Calu3 (cell line): ENCODE data around the gene FAM53A. TPM values are rescaled to one million over a fixed set of nuclear protein-coding genes. Genes with fewer than 3 reads are reported as not detected.

Source experiments
- BruUV-seq: library from RNA; stranded (reverse); fragments of 400-500 nt; replicated peaks from 2 replicates; lab custom pipeline; 2021; lab: Mats Ljungman, UMichigan
- CTCF ChIA-PET: fragments of 300-600 bp; sonication (Branson Sonifier 250); formaldehyde crosslinking; loops from one replicate; lab custom pipeline; 2022; ENCODE audit warnings: antibody characterized with exemption; lab: Charles Lee
- DNase-seq: peaks from one replicate; pipeline ENCODE4 v3.0.0; 2022
- H3K27ac Mint-ChIP-seq: one replicate; pipeline ENCODE4 v1.8.0; 2022; ENCODE audit warnings: mixed read lengths; ENCODE audit not compliant: unreplicated experiment
- H3K27me3 Mint-ChIP-seq: one replicate; pipeline ENCODE4 v1.8.0; 2022; ENCODE audit warnings: mixed read lengths; ENCODE audit not compliant: unreplicated experiment
- H3K36me3 Mint-ChIP-seq: one replicate; pipeline ENCODE4 v1.8.0; 2022; ENCODE audit warnings: mild to moderate bottlenecking, moderate library complexity, mixed read lengths; ENCODE audit not compliant: insufficient read depth, unreplicated experiment
- H3K4me1 Mint-ChIP-seq: one replicate; pipeline ENCODE4 v1.8.0; 2022; ENCODE audit warnings: mild to moderate bottlenecking, low read depth, mixed read lengths; ENCODE audit not compliant: unreplicated experiment
- H3K4me3 Mint-ChIP-seq: one replicate; pipeline ENCODE4 v1.8.0; 2022; ENCODE audit warnings: mild to moderate bottlenecking, low read depth, moderate library complexity, mixed read lengths; ENCODE audit not compliant: unreplicated experiment
- H3K9me3 Mint-ChIP-seq: one replicate; pipeline ENCODE4 v1.8.0; 2022; ENCODE audit warnings: low read depth, mixed read lengths; ENCODE audit not compliant: unreplicated experiment
- intact Hi-C: fragments of 100-400 bp; cut with micrococcal nuclease; formaldehyde crosslinking; loops from one replicate; pipeline ENCODE4 v1.10.0; 2022; ENCODE audit not compliant: unreplicated experiment
- total RNA-seq: library from RNA; stranded (reverse); gene quantifications from 2 replicates; pipeline ENCODE4 v1.2.3, GENCODE V29; 2022
- TF ChIP-seq, protein P1 (sequence below): fragments of 200-600 bp; IDR thresholded peaks from one replicate; pipeline ENCODE4 v1.8.0; 2022; ENCODE audit warnings: antibody characterized with exemption; ENCODE audit not compliant: unreplicated experiment

The FAM53A gene
- total RNA-seq, 1 experiment from 2014 or later: 7.3 TPM

DNA sequence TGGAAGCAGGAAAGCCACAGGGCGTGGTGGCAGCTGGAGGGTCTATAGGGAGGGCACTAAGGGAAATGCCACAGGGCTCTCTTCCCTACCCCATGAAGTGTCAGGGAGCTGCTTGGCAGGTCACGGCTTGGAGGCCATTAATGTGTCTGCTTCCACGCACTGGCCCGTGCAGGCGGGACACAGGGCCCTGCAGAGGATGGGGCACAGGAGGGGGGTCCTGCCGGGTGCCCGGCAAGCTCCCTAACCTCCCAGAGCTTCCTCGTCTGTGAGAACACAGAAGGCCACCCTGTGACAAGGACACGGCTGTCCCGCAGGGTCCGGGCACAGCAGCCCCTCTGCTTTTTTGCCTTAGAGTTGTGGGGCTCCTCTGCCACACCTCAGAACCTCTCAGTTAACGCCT, 25.5 kb downstream of the FAM53A start:
- no peak for DNase-seq
- no peaks in the 10 kb centered on the region for H3K9me3 Mint-ChIP-seq
- intact Hi-C loops: no loop called here
- BruUV-seq: no TSS peak
- CTCF ChIA-PET: no interaction called here
- no peaks in the 10 kb centered on the region for H3K4me1 Mint-ChIP-seq
- no peaks in the 10 kb centered on the region for H3K36me3 Mint-ChIP-seq
- no peaks in the 10 kb centered on the region for H3K27me3 Mint-ChIP-seq
- H3K27ac Mint-ChIP-seq: no peak overlapping the region
- H3K4me3 Mint-ChIP-seq: no peak overlapping the region
- TF ChIP-seq, protein P1, sequence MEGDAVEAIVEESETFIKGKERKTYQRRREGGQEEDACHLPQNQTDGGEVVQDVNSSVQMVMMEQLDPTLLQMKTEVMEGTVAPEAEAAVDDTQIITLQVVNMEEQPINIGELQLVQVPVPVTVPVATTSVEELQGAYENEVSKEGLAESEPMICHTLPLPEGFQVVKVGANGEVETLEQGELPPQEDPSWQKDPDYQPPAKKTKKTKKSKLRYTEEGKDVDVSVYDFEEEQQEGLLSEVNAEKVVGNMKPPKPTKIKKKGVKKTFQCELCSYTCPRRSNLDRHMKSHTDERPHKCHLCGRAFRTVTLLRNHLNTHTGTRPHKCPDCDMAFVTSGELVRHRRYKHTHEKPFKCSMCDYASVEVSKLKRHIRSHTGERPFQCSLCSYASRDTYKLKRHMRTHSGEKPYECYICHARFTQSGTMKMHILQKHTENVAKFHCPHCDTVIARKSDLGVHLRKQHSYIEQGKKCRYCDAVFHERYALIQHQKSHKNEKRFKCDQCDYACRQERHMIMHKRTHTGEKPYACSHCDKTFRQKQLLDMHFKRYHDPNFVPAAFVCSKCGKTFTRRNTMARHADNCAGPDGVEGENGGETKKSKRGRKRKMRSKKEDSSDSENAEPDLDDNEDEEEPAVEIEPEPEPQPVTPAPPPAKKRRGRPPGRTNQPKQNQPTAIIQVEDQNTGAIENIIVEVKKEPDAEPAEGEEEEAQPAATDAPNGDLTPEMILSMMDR: no peak

GRCh38 chr4:1658146-1658545, 26.0 kb downstream of the FAM53A start:
- no peak for DNase-seq
- CTCF ChIA-PET: interaction anchor here (0.7 kb wide), 1 partner anchor 984 kb away, joined by 3 read pairs; the partner anchor contains the start of gene ATP5ME
- Mint-ChIP-seq H3K27me3 (no peaks in the 10 kb centered on the region), H3K9me3 (no peaks in the 10 kb centered on the region), H3K36me3 (no peaks in the 10 kb centered on the region), H3K4me3 (no peak overlapping the region), H3K4me1 (no peaks in the 10 kb centered on the region), H3K27ac (no peak overlapping the region)
- no TSS peak for BruUV-seq
- intact Hi-C loops: no loop called here
- TF ChIP-seq, protein P1: no peak

DNA sequence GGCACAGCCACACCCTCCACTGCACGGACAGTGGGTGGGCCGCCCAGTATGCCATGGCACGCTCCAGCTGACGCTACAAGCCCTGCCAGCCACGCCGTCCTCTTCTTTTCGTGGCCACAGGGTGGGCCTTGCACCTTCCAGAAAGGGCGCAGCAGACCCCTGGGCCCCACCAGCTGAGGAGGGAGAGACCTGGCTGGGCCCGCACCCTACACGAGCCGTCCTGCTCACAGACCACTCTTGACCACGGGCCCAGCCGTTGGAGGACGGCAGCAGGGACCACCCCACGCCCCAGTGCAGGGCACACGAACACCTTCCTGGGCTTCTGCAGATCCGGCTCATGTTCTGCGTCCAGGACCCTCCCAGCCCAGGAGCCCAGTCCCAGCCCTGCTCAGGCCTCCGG, 27.1 kb downstream of the FAM53A start:
- no TSS peak for BruUV-seq
- Mint-ChIP-seq H3K4me3 (no peak overlapping the region), H3K9me3 (no peaks in the 10 kb centered on the region), H3K27ac (no peak overlapping the region), H3K36me3 (no peaks in the 10 kb centered on the region), H3K4me1 (no peaks in the 10 kb centered on the region), H3K27me3 (no peaks in the 10 kb centered on the region)
- intact Hi-C loops: no loop called here
- CTCF ChIA-PET: no interaction called here
- DNase-seq: no peak
- TF ChIP-seq, protein P1: no peak

- CTCF ChIA-PET: no interaction called here
- Mint-ChIP-seq H3K9me3 (no peaks in the 10 kb centered on the region), H3K27me3 (no peaks in the 10 kb centered on the region)
Measured at GRCh38 chr4:1656132-1656531, 28.0 kb downstream of the FAM53A start.

More at GRCh38 chr4:1656132-1656531, 28.0 kb downstream of the FAM53A start:
- intact Hi-C loops: no loop called here
- H3K27ac Mint-ChIP-seq: no peak overlapping the region
- no peaks in the 10 kb centered on the region for H3K36me3 Mint-ChIP-seq
- no TSS peak for BruUV-seq
- H3K4me3 Mint-ChIP-seq: no peak overlapping the region
- no peak for DNase-seq
- H3K4me1 Mint-ChIP-seq: no peaks in the 10 kb centered on the region
- TF ChIP-seq, protein P1: no peak
